Epidermal melanocyte (primary cell): ENCODE data around the gene KDM4F.
A peak's percentile ranks its signal among the peaks of the same experiment; 100 is the strongest.

Experiments
- DNase-seq: peaks from one replicate; pipeline ENCODE4 v3.0.0; 2011; ENCODE audit warnings: low spot score; ENCODE audit not compliant: insufficient read length

KDM4F gene

GRCh38 chr11:95089620-95090542 lies 40.7 kb downstream of the KDM4F start, which contains the start of gene ENDOD1:
Gene ENDOD1 (plus strand): TSS chr11:95089846. CDS start chr11:95089928, 82 bp downstream.
- DNase-seq, result peak; percentile 66

DNA sequence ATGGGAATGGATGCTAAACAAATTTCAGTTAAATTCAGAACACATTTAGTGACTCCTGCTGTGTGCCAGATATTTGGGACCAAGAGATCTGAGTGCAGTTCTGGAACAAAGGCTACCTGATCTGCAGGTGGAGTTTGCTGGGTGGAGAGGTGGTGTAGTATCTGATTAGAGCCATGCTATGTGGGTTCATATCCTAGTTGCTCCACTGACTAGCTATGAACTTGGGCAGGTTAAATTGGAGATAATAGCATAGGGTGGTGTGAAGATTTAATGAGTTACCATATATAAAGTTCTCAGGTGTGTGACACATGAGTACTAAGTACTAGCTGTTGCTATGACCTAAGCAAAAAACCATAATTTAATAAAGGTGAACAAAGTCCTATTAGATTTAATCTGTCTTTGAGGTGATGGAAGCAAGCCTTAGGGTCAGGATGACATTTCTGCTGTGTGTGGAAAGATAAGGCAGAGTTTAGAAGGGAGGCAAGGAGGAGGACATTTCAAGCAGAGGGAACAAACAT lies 42.5 kb downstream of the KDM4F start:
- DNase-seq, result no peak

DNA sequence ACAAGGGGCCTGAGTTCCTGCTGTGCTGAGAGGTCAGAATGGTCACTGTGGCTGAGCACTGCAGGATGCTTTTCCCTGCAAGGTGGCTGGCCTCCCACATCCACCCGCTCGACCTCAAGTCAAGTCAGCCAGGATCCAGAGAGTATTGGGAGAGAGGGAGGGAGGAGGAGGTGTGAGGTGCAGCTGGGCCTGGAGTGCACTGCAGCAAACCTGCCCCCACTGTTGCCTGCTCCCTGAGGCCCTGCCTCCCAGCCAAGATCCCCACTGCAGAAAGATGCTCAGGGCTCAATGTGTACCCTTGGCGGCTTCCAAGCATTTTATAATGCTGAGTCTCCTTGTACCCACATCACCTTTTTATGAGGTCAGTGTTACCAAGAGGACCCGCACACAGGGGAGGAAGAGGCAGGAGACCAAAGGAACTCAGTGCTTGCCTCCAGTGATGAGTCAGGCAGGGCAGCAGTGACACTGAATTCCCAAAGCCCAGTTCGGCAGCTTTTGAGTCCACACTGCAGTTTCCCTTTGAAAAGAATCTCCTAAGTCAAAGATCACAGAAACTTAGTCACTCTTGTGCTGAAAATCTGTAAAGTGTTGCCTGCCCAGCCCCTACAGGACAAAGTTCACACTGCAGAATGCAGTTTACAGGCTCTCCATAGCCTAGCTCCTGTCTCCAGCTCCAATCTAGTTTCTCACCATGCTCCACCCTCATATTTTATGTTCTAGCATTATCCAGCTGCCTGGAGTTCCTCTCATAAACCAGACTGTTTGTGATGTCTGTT lies 43.5 kb downstream of the KDM4F start:
- no peak for DNase-seq

DNA sequence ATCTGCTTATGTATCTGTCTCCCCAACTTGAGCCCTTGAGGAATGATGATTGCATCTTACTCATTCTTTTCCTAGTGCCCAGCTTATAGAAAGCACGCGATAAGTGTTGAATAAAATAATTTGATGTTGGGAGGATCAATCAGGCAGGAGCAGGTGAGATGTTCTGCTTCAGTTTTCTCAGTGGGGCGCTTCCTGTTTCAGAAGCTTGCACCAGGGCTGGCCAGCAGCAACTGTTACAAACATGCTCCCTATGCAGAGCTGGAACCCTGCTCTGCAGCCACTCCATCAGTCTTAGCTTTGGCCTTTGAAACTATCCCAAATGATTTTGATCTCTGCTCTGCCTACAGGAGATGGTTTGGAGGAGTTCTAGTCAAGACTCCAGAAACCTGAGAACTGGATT lies 44.3 kb downstream of the KDM4F start:
- no peak for DNase-seq

DNA sequence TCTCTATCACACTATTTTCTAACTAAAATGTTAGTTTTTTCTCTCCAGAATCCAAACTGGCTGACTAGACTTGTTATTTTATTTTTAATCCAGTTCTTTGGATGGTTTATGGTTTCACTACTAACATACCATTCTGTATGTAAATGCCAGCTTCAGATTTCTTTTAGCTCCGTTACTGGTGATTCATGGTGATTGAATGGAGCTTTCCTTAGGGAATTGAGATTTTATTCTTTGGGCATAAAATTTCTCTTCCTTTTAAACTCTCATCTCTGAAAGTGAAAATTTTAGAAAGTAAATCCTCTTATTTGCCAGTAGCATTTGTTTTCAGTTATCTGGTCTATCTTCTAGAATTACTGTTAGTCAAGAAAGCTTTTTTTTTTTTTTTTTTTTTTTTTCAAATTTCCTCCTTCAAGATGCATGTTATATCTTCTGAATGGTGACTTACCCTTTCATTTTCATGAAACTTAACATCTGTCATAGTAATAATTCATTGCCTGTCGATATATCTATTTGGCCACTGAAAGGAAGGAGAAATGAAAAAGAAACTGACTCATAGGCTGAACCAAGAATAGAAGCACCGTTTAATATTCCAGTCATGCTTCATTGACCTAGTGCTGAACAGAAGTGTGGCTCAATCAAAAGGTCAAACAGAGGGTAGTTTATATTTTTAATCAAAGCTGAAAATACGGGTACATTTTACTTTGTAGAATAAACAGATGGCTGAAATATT lies 46.8 kb downstream of the KDM4F start:
- DNase-seq, result no peak

DNA sequence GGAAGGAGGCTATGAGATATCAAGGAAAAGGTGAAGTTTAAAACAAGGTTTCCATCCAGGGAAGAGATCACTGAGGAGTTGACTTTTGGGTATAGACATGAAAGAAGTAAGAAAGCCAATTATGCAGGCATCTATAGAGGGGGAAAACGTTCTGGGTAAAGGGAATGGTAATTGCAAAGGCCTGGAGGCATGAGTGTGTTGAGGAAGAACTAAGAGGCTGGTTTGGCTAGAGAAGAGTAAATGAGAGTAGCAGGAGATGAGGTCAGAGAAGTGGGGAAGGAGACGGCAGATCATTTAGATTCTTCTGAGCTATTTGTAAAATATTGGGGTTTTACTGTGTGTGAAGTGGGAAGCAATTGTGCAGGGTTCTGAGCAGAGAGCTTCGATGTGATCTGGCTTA lies 48.0 kb downstream of the KDM4F start:
- no peak for DNase-seq

GRCh38 chr11:95098826-95099225 lies 49.6 kb downstream of the KDM4F start:
- DNase-seq, result no peak

GRCh38 chr11:95100191-95100648 lies 51.0 kb downstream of the KDM4F start:
- DNase-seq, result no peak
